HG03354 (cell line): Measurements from ENCODE around the gene TRIM41.
"Not testable (repeated sequence)": the region's sequence is repeated elsewhere in the genome, so short reads cannot be mapped to it uniquely, and the experiment has no call there.

Source experiments
- ATAC-seq: cut with Tn5 transposase; IDR thresholded peaks from one replicate; pipeline ENCODE4 v1.9.1; 2021; ENCODE audit warnings: mild to moderate bottlenecking; ENCODE audit not compliant: unreplicated experiment, poor library complexity, severe bottlenecking

The TRIM41 gene

DNA sequence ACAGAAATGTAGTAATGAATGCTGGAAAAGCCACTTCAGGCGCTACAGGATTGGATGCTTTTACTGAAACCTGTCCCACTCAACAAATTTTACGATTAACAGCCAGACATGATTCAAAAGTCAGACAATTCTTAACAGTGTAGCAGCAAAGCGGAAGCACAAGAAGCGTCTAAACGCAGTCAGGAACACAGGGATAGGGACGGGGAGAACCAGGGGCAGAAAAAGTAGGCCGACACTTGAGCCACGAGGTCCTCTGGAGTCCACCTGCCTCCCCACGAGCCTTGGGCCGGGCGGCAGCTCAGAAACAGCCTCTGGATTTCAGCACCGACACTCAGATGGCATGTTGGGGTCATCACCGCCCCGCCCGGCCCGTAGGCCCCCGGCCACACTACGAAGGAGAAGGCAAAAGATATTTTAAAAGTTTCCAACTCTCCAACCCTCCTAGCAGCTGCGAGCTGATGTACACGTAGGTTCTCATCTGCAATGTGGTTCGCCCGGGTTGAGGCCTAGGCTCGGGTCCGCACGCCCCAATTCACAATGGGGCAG is 20.0 kb downstream of the TRIM41 start:
- ATAC-seq: peak; percentile 2

GRCh38 chr5:181243564-181244343 is 20.7 kb downstream of the TRIM41 start, which contains the start of gene RACK1:
Gene RACK1, minus strand, starts transcription at chr5:181243906. Its CDS starts 106 bp downstream, at chr5:181243800.
- ATAC-seq: peak; percentile 64

DNA sequence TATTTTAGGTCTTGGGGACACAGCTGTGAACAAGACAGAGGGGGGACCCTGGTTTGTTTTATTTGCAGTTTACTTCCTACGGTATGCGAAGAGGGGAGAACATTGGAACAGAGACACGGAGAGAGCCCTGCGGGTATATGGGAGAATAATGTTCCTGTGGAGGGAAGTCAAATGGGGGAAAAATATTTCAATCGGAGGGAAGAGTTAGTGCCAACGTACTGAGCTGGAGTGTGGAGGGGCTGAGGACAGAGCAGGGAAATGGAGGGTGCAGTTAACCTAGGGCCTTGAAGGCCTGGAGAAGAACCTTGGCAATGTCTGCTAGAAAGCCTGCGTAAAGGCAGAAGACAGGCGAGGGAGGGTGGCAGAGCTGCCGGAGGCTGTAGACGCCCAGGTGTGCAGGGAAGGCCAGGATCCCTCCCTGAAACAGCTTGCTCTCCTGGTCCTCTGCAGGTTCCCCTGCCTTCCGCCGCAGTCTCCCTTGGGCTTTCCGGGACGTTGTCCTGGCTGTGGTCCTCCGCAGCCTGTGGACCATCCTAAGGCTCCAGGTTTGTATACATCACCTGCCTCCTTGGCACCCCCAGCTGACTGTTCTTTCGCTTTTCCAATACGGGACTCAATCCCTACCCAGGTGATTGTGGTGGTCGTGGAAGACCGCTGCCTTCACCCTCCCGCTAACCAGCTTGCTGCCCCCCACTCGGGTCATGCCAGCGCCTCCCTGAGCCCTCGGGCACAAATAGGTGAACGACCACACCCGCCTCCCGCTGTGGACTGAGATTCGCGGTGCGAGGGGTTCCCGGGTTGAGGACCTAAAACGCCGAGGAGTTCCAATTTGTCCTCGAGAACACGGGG is 22.6 kb downstream of the TRIM41 start:
- peak; percentile 3 for ATAC-seq

GRCh38 chr5:181246276-181247049 is 23.4 kb downstream of the TRIM41 start:
- peak; percentile 44 for ATAC-seq

GRCh38 chr5:181248277-181248676 is 25.2 kb downstream of the TRIM41 start:
- no peak for ATAC-seq

DNA sequence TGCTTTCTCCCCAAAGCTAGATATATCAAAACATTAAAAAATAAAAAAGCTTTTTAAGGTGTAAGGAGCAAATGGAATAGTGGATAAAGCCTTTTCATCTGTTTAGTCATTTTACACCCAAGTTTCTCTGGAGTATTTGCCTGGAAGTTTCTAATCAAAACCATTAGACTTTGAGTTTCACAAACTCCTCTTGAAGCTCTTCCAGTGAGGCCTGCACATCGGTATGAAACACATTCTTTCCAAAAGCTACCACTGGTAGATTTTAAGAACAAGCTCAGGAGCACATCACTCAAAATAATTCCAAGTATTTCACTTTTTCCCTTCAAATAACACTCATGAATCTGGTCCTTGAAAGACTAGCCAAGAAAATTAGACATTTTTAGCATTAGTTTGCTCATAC is 32.2 kb downstream of the TRIM41 start:
- ATAC-seq: no peak

GRCh38 chr5:181255836-181256578 is 32.9 kb downstream of the TRIM41 start:
- no peak for ATAC-seq

DNA sequence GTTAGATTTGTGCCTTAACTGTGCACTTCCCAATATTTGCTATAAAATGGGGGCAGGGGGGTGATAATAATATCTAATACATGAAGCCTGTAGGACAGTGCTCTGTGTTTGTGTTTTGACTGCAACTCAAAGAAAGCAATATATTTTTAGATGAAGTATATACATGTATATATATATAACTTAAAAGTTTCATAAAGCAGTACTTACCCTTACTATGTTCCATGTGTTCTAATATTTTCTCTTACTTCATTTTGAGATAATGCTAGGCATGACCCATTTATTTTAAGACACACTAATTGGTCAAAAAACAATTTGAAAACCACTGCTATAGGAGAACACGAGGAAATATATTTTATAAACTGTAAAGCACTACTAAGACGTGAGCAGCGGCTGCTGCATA is 35.5 kb downstream of the TRIM41 start:
- no peak for ATAC-seq

- no peak for ATAC-seq
These were observed 36.2 kb downstream of the TRIM41 start for GRCh38 chr5:181259283-181259682.

GRCh38 chr5:181259974-181260719 is 37.1 kb downstream of the TRIM41 start:
- ATAC-seq: no peak

DNA sequence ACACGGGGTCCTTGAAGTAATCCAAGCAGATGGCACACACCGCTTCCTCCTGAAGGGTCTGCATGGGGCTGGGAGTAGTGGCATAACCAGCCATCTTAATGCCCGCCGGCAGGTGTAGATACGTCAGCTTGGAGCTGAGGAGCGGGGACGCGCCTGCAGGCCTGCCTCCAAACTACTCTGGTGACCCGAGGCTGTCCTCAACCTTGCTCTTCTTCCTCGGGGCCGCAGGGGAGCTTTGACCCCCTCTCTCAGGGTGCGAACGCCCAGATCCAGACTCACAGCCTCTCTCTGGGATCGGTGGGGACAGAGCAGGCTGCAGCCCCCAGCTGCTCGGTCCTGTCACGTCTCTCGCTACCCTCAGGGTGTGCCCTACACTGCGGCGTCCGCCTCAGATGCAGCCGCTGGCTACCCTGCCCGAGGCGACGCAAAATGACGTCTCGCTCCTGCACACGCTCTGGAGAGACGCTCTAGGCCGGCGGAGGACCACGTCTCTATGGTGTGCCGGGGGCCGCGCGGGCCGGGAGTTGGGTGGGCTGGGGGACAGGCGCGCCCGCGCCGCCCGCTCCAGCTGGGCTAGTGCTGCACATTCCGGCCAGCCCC is 37.7 kb downstream of the TRIM41 start, which contains the start of gene TRIM52:
Gene TRIM52, minus strand, starts transcription at position 424 of the 600 bp plus-strand sequence. Its CDS starts 330 bp downstream, at position 94.
- ATAC-seq: peak; percentile 83

DNA sequence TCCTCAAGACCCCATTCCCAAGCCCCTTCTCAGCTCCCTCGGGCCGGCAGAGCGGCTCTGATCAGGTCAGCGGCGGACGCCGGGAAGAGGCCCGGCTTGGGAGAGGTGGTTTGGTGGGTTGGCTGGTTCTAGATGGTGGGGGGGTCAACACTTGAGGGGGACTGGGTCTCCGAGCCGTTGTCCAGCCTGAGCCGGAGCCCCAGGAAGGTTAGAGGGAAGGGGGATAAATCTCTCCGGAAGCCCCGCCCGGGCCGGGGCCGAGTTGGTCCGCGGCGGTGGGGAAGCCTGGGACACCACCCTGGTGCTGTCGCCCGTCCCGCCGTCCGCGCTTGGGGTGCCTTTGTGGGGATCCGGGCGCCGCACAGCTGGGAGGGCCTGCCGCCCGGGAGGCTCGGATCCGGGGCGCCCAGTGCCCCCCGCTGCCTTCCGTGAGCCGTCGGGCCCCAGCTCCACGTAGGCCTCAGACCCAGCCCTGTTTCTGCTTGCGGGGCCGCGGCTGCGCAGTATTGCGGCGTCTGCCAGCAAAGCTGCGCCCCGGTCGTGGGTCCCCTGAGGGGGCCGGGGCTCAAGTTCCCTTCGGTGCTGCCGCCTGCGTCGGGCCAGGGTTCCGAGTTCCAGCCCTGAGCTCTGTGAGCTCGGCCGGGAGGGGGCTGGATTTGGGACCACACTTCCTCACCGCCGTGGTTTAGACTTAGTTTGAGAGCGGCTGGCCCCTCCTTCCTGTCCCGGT is 38.4 kb downstream of the TRIM41 start:
- peak; percentile 63 for ATAC-seq

DNA sequence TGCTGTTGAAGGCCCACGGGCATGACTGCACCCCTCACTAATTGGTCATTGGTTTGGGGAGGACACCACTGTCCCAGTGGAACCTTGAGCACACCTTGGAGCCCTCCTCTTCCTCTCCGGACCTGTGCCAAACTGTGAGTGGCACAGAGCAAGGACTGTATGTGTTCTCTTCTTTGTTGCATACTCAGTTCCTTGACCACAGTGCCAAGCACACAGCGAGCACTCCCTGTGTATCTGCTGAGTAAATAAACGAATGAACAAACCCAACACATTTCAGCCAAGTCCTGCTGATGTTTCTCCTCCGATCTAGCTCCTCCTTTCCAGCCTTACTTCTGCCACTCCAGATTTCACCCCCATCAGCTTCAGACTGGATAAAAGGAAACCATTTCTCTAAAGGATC is 40.6 kb downstream of the TRIM41 start:
- ATAC-seq: no peak

- no peak for ATAC-seq
These were observed 42.1 kb downstream of the TRIM41 start for GRCh38 chr5:181265092-181265671.

DNA sequence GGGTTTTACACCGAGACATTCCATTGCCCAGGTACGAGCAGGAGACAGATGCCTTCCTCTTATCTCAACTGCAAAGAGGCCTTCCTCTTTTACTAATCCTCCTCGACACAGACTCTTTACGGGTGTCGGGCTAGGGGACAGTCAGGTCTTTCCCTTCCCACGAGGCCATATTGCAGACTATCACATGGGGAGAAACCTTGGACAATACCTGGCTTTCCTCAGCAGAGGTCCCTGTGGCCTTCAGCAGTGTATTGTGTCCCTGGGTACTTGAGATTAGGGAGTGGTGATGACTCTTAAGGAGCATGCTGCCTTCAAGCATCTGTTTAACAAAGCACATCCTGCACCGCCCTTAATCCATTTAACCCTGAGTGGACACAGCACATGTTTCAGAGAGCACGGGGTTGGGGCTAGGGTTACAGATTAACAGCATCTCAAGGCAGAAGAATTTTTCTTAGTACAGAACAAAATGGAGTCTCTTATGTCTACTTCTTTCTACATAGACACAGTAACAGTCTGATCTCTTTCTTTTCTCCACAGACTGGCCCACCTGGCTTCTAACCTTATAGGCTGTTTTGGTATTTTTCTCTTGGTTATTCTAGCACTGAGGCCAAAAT is 44.3 kb downstream of the TRIM41 start:
- not testable (repeated sequence) for ATAC-seq

GRCh38 chr5:181267907-181268306 is 44.8 kb downstream of the TRIM41 start:
- ATAC-seq: not testable (repeated sequence)

GRCh38 chr5:181271081-181271480 is 48.0 kb downstream of the TRIM41 start:
- ATAC-seq: no peak
